Prostate gland (tissue), 2 donors: ENCODE results near the gene DRD2.

Source experiments
- POLR2A ChIP-seq: fragments of 450-650 bp; IDR thresholded peaks from one replicate; pipeline ENCODE4 v1.6.1; 2016; ENCODE audit warnings: antibody characterized with exemption, mild to moderate bottlenecking
- TF ChIP-seq, protein P1 (sequence below), 4 experiments: fragments of 200-600 bp in 2 of 4; fragments of 450-650 bp in 2 of 4; sonication (generic) in 2 of 4; IDR thresholded peaks; 1 replicate in 3 of 4; 2 replicates in 1 of 4; pipeline ENCODE4 v1.5.1; 2016 to 2019; ENCODE audit warnings: antibody characterized with exemption in 4 of 4, mild to moderate bottlenecking in 2 of 4, moderate library complexity in 2 of 4

DNA sequence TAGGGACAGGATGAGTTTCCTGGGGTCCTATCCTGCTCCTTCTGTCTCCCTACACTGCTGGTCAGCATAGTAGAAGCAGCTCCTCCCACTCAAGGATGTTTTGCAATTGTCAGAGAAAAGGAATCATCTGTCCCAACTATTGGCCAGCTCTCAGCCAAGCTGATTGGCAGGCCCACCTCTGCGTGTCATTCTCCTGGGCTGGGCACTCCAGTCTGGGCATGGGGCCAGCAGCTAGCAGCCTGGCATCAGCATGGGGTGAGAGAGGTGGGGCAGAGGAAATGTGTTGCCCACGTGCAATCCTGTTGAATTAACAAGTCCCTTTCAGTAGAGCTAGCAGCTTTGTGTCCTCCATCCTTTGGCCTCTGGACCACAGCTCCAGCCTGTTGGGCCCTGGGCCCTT is 73.5 kb downstream of the DRD2 start:
- TF ChIP-seq POLR2A: no peak
- TF ChIP-seq, protein P1, sequence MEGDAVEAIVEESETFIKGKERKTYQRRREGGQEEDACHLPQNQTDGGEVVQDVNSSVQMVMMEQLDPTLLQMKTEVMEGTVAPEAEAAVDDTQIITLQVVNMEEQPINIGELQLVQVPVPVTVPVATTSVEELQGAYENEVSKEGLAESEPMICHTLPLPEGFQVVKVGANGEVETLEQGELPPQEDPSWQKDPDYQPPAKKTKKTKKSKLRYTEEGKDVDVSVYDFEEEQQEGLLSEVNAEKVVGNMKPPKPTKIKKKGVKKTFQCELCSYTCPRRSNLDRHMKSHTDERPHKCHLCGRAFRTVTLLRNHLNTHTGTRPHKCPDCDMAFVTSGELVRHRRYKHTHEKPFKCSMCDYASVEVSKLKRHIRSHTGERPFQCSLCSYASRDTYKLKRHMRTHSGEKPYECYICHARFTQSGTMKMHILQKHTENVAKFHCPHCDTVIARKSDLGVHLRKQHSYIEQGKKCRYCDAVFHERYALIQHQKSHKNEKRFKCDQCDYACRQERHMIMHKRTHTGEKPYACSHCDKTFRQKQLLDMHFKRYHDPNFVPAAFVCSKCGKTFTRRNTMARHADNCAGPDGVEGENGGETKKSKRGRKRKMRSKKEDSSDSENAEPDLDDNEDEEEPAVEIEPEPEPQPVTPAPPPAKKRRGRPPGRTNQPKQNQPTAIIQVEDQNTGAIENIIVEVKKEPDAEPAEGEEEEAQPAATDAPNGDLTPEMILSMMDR (IDR thresholded peaks at IDR 0.05): no peak
